GM12872 (cell line): Measurements from ENCODE around the gene OGFOD3.

Experiments
- CTCF ChIP-seq: IDR thresholded peaks from 3 replicates; pipeline ENCODE4 v1.5.1; 2011; ENCODE audit warnings: low read depth, mild to moderate bottlenecking, low read length, moderate library complexity; ENCODE audit not compliant: insufficient read depth

OGFOD3 gene

GRCh38 chr17:82371333-82372248 lies 46.8 kb downstream of the OGFOD3 start, which contains the start of gene UTS2R:
Gene UTS2R, plus strand, starts transcription at chr17:82371765. Its CDS starts 2,560 bp downstream, at chr17:82374325.
- TF ChIP-seq CTCF = no peak

- TF ChIP-seq CTCF = no peak
These were observed 47.7 kb downstream of the OGFOD3 start for GRCh38 chr17:82370471-82371332.

GRCh38 chr17:82369211-82369610 lies 49.2 kb downstream of the OGFOD3 start:
- no peak for TF ChIP-seq CTCF

- TF ChIP-seq CTCF = no peak
These were observed 50.5 kb downstream of the OGFOD3 start for GRCh38 chr17:82367724-82368524.

GRCh38 chr17:82366749-82367148 lies 51.6 kb downstream of the OGFOD3 start:
- TF ChIP-seq CTCF = no peak

- no peak for TF ChIP-seq CTCF
These were observed 52.6 kb downstream of the OGFOD3 start for GRCh38 chr17:82365606-82366295.
